Ammon's horn (tissue), 1 donor: Measurements from ENCODE around the gene TNS3.
A peak's percentile ranks its signal among the peaks of the same experiment; 100 is the strongest.

Experiments
- DNase-seq: peaks from one replicate; pipeline ENCODE4 v3.0.0-alpha.2; 2016; ENCODE audit warnings: low spot score

The TNS3 gene

GRCh38 chr7:47303695-47304453 lies 278.0 kb downstream of the TNS3 start:
- no peak for DNase-seq

DNA sequence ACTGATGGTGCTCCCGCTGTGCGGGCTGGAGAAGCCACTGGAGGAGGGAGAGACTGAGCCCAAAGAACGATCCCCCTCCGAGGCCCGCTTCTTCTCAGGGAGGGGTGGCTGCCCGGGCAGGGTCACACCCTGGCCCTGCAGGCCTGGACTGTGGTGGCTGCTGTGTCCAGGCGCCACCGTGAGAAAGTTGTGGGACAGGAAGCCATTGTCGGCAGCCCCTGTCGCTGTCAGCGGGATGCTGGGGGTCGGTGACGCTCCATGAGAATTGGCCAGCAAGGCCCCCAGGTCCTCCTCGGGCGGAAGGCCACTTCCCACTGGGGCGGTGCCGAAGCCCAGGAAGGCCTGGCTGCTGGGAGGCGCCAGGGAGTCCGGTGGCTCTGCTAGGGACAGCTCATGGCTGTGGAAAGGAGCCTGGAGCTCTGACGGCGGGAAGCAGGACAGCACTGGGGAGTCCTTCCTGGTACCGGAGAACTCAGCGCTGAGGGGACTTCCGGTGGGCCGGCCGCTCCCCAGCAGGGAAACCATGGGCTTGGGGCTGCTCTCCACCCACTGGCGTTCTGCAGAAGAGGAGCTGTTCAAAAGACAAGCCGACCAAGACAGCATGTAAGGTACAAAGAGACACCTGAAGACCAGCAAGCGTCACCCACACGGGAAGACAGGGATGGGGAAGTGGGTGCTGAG lies 278.8 kb downstream of the TNS3 start:
- no peak for DNase-seq

DNA sequence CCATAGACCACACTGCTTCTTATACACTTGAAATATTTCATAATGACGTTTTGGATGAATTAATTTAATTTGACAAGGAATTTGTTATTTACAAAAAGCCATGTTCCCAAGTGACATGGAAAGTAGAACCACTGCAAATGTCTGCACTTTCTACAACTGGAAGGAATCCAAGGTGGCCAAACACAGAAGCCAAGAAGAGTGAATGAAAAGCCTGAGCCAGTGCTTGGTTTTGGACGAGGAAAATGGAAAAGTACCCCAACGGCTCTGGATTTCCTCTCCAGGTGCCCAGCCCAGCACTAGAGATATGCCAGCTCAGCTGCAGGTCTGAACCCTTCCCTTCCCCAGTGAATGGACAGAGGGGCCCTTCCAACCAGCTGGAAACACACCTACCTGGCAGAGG lies 279.4 kb downstream of the TNS3 start:
- peak; percentile 60 for DNase-seq

DNA sequence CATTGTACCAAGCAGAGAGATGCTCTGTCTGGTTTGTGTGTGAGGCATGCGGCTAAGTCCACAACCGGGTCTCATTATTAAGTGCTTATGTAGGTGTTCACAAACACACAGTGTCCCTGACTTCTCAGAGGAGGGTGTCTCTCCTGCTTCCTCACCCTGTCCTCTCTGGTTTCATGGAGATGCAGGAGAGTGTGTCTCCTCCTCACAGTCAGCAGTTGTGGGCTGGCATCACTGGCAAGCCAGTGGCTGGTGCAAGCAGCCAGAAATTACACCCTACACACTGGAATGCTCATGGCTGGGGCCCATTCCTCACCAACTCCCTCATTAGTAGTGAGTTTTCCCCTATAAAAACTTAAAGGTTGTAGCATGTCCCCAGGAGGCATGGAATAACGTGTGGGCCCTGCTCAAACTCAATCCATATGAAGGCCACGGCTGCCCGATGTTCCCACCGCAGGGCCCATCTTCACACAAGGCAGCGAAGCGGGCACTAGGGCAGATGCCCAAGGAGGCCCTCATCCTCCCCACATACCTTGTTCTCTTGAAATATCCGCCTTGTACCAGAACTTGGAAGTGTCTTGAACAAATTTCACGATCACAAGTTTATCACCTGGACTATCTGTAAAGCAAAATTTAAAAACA lies 280.1 kb downstream of the TNS3 start:
- no peak for DNase-seq

GRCh38 chr7:47301105-47301477 lies 280.8 kb downstream of the TNS3 start:
- no peak for DNase-seq

- peak; percentile 68 for DNase-seq
Measured at GRCh38 chr7:47300472-47301104, 281.3 kb downstream of the TNS3 start.

GRCh38 chr7:47299496-47299895 lies 282.4 kb downstream of the TNS3 start:
- DNase-seq = no peak

DNA sequence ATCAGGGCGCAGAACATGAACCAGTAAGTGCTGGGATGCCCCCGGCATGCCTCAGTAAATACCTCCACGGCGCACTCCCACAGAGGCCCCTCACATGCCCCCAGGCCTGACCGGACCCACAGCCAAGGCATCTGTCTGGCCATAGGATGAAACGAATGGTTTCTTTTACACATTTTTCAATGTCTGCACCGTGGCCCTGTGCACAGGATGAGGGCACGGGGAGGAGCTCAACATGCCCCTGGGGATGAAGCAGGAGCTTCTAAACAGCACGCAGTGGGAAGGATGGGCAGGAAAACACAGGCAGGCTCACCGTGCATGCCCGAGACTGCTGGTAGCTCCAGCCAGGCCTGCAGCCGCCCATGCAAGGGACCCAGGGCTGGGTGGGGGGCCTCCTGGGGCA lies 283.3 kb downstream of the TNS3 start:
- DNase-seq = no peak

DNA sequence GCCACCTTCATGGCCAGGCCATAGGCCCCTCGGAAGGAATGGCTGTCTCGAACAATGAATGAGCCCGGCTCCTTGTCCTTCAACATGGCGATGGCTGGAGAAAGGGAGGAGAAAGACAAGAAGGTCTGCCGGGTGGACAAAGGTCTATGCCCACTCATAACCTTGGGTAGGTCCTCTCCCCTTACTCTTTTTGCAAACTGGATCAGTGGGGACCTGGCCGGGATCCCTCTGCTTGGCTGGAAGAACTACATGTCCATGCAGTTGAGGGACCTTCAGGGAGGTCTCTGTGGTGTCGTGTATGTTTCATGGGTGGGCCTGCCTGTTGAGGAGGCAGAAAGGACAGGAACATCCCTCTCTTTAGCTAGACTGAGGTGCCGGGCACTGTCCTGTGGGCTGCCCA lies 284.8 kb downstream of the TNS3 start:
- DNase-seq = no peak

- DNase-seq = no peak
Measured at GRCh38 chr7:47295606-47296005, 286.3 kb downstream of the TNS3 start.

DNA sequence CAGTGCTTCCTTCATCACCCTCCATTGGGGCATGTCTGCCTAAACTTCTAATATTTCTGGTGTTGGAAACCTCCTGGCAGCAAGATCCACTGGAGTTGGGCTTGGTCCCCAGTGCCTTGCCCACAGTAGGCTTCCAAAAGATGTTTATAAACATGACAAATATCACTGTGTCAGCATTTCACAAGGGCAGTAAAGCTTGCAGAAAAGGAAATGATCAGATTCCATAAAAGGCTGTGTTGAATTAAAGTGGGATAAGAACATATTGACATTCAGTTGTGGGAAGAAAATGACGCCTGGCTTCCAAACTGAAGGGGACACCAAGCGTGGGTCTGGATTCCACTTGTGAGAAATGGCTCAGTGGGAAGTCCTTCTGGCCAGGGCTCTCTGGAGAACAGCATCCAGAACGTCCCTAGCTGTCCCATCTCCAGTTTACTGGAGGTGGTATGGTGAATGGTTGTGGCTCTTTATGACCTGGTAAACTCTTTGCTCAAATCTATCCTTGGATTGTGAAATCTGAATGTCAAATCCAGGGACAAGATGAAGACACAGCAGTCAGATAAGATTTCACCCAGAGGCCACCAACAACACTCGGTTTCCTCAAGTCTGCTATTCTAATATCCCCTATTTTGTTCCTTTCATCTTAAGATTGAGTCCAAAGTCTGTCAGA lies 287.2 kb downstream of the TNS3 start:
- DNase-seq = no peak

DNA sequence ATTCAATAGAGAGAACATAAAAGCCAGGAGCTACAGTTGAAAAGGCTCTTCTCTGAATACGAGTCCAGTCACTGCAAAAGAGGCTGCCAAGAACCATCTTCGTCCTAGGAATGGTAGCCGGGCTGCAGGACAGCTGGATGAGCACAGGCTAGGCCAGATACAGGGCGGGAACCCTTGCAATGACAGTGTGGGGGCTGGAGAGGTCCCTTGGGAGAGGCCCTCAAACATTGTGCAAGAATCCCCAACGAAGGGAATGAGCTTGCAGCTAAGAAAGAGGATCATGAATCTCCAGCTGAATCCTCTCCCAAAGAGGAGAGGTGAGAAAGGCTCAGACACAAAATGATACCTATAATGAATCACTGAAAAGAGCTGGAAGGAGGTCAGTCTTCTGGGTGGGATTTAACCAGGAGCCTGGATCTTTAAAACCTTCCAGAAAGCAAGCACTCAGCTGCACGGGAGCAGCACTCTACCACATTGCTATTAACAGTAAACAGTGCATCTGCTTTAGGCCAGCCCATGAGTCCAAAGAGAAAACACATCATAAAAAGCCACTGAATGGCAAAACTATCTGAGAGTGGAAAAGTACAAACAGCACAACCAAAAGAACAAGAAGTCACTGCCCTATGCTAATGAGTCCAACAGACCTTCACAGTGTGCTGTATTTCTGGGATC lies 287.9 kb downstream of the TNS3 start:
- DNase-seq = no peak

DNA sequence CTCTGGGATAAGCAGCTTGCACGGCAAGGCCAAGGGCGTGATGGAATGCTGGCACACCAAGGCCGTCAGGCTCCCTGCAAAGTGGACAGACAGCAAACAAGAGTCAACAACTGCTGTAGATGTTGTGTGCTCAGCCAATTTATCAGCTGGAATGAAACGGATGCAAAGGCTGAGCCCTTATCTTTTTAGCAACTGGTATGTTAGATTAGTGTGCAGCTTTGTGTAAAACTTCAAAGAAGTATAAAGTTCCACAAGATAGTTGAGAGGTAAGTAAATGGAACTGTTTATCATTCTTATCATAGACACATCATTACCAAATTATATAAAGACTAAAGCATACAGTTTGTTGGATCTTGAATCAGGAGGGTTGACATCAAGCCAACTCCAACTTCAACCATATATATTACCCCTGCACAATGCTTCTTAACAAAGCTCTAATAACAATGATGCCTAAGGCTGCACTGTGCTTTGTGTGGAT lies 289.0 kb downstream of the TNS3 start:
- DNase-seq = no peak

- DNase-seq = no peak
Measured at GRCh38 chr7:47291461-47292081, 290.3 kb downstream of the TNS3 start.

DNA sequence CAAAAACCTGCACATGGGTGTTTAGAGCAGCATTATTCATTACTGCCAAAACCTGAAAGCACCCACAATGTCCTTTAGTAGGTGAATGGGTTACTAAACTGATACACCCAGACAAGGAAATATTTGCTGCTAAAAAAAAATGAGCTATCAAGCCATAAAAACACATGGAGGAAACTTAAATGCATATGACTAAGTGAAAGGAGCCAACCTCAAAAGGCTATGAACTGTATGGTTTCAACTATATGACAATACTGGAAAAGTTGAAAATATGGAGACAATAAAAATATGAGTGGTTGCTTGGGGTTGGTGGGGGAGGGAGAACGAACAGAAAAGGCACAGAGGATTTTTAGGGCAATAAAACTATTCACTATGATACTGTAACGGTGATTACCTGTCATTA lies 291.0 kb downstream of the TNS3 start:
- DNase-seq = no peak

DNA sequence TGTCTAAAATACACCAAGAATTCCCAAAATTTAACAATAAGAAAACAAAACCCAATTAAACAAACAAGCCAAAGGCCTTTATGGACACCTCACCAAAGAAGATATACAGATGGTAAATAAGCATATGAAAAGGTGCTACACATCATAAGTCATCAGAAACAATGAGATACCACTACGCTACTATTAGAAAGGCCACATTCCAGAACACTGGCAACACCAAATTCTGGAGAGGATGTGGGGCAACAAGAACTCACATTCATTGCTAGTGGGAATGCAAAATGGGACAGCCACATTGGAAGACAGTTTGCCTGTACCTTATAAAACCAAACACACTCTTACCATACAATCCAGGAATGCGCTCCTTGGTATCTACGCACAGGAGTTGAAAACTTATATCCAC lies 291.4 kb downstream of the TNS3 start:
- no peak for DNase-seq

DNA sequence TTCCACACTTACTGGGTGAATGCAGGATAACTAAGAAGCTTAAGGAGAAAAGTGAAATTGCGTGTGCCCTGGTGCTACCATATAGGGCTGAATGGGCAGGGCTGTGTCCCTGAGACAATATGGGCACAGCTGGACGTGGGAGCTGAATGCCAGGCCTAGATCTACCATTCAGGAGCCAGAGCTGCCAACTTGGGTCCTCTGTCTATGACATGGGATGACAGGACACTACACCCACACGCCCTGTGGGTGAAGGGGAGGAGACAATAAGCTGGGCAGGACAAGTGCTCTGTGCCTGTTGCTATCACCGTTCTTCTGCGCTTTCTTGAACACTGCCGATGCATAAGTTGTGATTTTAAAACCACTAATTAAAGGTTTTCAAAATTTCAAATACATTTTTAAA lies 293.9 kb downstream of the TNS3 start:
- no peak for DNase-seq

DNA sequence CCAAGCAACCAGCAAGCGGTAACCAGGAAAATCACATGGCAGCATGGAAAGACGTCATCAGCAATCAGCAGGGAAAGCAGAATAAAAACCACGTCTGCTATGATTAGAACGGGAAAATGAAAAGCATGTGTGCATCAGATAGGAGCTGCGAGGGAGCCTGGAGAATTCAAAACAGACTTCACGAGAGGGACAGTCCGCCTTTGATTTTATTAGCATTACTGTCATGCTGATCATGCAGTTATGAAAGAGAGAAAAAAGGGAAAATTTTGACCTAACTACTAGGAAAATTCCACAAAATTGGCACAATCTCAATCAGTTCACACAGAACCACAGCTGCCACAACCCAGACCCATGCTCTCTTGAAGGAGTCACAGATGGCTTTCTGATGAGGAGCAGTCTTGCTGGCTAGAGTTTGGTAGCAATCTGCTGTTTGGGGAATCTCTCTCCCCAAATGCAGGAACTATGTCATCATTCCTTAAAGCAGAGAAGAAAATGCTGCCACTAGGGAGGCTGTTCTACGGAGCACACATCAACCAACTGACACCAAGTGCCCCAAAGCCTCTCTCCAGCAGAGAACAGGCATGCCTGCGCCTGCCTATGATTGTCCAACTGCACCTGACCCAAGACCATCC lies 295.9 kb downstream of the TNS3 start:
- peak; percentile 53 for DNase-seq

GRCh38 chr7:47284691-47285635 lies 296.9 kb downstream of the TNS3 start:
- no peak for DNase-seq
